G401.6 (cell line): ENCODE measurements around the gene PLD1.
"Not testable (repeated sequence)": the region's sequence is repeated elsewhere in the genome, so short reads cannot be mapped to it uniquely, and the experiment has no call there.

ENCODE experiments used
- FAIRE-seq: peaks from 2 replicates; lab custom pipeline; 2012; peaks lifted over from hg19 to GRCh38; lab: Jason Lieb, UNC

PLD1 gene

DNA sequence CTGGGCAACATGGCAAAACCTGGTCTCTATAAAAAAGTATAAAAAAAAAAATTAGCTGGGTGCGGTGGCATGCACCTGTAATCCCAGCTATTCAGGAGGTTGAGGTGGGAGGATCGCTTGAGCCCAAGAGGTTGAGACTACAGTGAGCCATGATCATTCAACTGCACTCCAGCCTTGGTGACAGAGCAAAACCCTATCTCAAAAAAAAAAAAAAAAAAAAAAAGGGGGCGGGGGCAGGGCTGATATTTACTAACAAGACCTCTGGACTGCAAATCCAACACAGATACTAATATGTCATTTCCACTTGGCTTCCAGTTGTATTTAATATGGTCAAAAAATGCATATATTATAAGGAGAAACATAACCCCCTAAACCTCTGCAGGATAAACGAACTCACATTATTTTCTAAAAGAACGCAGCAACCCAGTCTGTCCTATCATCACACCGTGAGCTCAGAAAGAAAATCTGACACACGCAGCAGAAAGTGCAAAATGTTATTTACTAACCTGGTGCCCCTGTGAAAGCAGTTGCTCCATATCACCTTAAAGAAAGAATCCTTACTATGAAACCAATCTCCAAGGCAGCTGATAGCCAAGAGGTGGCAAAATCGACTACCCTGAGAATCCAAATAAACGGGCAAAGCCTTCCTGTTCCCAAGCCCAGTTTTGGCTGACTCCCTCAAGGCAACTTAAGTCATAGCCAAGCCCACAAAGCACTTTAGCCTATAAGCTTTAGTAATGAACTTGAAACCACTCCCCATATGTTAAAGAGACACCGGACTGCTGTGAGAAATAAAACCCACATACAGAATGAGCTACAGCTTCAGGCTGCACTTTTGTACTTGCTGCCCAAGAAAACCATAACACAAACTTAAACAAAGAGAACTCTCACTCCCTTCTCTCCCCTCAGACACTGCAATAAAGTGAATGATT, 39.3 kb downstream of the PLD1 start:
- peak; percentile 88 for FAIRE-seq

GRCh38 chr3:171769461-171769860, 40.8 kb downstream of the PLD1 start:
- FAIRE-seq = no peak

DNA sequence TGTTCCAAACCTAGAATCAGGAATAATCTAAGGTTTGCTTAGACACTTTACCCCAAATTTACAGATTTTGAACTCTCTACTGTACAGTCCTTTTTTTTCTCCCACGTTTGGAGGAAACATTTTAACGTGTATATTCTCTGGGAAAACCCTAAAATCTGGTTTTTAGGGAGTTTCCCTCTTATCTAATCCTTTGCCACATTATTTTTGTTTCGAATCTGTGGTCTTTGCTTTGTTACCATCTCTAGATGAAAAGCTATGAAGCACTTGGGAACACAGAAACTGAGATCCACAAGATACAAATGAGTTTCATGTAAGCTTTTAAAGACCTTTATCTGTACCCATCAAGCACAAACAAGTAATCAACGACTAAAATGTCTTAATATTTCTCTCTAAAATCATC, 41.3 kb downstream of the PLD1 start:
- FAIRE-seq = no peak

DNA sequence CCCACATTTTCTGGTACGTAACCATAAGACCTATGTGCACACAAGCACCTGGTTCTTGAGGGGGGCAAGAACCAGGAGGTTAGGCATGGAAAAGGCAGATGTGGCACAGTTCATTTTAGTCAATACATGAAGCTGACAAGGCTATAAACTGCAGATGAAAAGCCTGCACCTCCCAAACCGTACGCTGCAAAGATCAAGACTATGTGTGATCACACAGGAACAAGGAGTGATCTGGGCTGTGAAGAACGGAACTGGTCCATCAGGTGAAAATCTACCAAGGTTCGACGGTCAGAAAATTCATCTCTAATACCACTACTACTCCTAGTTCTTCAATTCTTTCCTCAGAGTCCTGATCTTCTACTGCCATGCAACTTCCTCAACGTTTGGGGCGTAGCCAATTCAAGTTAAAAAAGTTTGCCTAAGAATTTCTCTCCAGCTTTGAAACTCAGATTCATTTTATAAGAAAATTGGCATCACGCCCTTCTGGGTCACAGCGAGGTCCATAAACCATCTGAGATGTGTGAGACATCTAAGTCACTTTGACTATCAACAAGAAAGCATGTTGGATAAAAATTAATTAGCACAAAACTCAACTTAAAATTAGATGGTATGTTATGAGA, 41.9 kb downstream of the PLD1 start:
- FAIRE-seq = no peak

DNA sequence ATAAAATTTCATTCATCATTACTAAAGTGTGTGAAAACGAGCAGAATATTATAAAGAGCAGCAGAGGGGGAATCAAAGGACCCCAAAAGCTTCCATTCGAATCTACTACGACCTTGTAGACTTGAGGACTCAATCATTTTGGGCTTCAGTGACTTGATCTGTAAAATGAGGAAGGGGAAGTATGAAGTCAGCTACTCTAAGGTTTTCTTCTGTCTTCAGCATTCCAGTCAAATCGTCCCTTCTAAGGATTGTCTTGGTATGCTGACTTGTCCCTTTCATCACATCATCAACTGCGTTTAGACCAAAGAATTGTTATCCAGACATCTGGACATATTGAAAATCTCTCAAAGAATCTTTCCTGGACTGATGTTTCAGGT, 44.8 kb downstream of the PLD1 start:
- no peak for FAIRE-seq

DNA sequence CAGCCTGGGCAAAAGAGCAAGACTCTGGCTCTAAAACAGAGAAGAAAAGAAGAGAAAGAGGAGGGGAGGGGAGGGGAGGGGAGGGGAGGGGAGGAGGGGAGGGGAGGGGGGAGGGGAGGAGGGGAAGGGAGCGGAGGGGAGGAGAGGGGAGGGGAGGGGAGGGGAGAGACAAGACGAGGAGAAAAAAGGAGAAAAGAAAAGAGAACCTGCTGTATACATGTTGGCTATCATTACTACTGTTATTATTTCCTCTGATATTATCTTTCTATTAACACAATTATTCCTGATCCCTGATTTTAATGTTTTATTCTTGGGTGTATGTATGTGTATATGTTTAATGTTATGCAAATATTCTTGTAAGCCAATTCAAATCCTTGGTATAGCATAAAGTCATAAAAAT, 46.9 kb downstream of the PLD1 start:
- no peak for FAIRE-seq

DNA sequence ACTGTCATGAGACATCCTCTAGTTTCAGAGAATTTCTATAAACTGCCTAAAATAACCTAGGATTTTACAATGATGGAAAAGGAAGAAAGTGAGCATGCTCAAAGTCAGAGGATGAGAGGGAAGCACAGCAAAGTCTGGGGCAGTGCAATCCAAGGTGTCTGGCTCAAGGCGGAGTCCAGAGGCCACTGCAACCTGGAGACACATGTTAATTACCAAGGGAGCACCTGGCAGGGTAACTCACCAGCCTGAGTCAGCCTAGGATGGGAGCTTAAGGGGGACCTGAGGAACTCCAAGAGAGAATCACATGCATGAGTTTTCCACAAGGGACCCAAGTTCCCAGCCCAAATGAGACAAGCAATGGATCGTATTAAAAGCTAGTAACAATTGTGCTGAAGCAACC, 49.8 kb downstream of the PLD1 start:
- FAIRE-seq = no peak

DNA sequence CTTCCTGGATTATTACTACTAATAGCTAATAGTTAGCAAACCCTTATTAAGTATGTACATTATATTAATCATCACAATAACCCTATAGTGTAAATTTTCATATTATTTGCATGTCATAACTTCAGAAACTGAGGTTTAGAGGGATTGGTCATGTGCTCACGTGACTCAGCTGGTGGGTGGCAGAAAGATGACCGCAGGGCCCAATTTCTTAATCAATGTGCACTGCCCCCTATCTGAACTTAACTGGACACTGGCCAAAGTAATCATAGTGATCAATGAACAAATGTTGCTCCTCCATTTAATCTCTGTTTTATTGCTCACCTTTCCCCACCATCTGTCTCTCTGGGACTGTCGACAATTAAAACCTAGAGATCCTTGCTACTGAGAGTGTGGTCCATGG, 52.2 kb downstream of the PLD1 start:
- no peak for FAIRE-seq

DNA sequence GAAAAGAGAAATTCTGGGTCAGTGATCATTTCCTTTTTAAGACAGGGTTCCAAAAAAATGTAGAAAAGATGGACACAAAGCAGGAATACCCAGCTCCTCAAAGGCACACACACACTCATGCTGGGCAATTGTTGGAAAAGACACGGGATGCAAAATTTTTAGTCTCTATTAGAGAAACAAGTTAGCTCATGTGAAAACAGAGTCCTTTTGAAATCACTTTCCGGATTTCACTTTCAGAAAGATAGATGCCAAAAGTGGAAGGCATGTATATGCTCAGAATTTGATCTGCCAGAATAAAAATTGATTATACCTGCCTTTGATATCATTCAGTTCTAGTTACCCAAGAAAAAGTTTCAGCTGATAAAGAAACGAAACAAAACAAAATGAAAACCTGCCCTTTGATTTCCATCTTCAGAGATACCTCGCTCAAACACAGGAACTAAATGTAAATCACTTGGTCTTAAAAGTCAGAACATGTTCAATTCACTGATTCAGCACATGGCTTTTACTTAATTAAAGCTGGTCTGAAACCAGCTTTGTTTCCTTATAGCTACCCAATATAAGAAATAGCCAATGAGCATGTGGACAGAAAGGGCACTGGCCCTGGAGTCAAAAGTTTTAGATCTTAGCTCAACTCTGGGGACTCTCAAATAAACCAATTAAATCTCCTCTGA, 52.8 kb downstream of the PLD1 start:
- FAIRE-seq = no peak

DNA sequence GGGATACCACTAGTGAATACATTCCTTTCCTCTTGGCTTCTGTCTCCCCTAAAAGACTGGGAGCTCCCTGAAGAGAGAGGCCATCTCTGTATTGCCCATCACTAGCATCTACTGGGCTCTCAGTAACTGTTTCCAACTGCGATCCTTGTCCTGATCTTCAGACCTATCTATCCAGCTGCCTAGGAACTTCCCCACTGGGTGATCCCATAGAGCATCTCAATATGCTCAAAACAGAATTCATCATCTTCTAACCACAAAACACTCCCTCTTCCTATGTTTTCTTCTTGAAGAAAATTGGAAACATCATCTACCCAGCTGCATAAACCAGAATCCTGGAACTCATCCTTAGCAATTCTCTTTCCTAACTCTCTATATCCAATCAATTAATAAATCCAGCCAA, 54.6 kb downstream of the PLD1 start:
- FAIRE-seq = no peak

GRCh38 chr3:171755015-171755589, 55.2 kb downstream of the PLD1 start:
- no peak for FAIRE-seq

DNA sequence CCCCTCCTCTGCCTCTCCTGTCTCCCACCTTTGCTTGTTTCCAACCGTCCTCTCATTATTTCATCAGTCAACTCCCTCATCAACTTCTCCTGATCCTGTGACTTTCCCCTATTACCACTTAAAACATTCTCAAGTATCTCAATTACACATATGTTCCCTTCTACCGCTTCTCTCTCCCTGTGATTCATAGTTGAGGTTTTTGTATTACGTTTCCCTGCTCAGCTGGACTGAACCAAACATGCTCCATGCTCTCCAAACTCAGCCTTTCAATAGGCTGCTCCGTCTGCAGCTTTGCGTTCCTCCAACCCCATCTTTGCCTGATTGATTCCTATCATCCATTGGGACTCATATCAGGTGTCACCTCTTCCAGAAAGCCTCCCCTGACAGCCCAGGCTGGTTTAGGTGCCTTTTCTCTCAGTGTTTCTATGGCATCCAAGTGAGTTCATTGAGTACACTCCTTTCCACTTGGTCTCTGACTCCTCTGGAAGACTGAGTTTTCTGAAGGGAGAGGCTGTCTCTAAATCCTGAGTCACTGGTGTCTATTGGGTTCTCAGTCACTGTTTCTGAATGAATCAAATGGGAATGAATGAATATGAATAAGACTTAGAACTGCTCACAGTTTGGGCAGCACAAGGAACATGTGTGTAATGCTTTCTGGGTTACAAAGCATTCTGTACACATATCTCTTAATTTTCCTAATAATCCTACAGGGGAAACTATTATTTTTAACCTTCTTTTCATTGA, 56.4 kb downstream of the PLD1 start:
- no peak for FAIRE-seq

DNA sequence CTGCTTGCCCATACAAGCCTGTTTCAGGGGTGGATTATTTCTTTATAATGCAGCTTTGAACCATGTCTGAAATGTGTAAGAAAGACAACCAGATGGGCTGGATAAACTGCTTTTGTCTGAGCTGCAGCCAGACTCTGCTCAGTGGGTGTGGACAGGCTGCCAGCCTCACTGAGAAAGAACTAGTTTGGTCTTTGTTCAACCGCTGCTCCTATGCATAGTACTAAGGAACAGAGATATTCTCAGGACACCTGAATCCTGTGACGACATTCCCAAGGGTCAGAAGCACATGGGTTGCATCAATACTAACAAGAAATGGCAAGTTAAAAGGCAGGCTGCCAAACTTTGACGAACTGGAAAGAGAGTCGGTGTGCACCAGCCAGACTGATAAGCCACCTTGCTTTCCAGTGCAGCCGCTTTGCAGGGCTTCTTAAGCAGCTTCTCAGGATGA, 57.2 kb downstream of the PLD1 start:
- no peak for FAIRE-seq

DNA sequence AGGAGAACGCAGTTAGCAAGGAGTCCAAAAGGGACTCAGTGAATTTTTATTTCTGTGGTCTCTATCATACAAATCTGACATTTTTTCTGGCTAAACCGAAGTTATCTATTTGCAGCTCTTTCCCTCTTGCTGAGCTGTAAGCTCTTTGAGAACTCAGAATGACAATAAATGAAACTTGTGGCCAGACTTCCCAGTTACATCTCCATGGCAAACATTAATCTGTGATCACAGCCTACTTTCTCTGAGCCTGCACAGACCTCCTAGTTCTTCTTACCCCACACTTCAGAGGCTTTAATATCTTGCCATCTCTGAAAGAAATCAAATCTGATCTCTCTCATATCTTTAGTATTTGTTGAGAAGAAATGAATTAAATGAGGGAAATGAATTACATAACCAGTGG, 58.0 kb downstream of the PLD1 start:
- FAIRE-seq = no peak

DNA sequence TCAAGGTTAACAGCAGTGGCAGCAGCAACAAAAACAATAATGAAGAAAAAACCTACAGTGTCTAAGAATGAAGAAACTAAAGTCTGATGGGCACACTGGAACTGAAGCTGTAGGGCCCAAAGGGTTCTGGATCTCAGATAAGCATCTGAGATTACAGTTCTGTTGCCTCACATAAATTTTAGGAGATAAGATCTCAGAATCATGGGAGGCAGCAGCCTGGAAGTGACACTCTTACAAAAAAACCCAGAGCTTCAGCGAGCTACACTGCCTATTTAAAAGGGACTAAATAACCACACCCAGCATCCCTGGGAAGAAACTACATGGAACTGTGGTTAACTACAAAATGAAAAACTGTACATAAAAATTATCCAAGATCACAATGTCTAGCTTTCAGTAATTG, 61.2 kb downstream of the PLD1 start:
- no peak for FAIRE-seq

DNA sequence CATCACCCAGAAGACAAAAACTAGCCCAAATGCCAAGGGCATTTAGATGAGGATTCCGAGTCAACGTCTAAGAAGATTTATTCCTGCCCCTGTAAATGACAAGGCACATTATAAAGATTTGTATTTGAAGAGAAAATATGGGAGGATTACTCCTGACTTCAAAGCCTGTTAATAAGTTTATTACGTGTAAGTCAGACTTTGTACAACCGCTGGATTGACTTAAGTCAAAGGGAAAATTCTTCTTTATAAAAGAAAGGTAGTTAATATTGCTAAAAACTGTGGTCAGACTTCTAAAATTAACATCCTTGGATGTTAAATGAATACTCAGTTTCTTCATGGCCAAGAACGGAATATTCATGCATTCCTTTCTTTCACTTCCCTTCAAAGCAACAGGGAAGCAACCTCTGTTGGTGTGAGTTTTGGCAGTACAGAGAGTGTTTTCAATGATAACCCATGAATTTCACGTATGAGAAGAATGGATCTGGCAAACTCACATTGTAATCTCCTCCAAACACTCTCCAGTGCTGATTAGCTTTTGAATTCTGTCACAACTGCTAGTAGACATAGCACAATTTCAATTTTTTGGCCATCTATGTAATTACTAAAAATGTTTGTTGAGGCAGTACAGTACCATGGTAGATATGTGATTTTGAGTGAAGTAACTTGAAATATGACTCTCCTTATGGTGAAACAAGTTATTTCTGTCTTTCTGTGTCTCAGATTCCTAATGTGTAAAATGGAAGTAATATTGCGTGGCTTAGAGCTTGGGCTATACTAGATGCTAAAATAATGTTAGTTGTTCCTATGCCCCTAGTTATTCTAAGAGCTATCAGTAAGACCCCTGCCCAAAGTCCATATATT, 62.0 kb downstream of the PLD1 start:
- FAIRE-seq = no peak

- no peak for FAIRE-seq
These were observed 62.9 kb downstream of the PLD1 start for GRCh38 chr3:171747223-171747920.

DNA sequence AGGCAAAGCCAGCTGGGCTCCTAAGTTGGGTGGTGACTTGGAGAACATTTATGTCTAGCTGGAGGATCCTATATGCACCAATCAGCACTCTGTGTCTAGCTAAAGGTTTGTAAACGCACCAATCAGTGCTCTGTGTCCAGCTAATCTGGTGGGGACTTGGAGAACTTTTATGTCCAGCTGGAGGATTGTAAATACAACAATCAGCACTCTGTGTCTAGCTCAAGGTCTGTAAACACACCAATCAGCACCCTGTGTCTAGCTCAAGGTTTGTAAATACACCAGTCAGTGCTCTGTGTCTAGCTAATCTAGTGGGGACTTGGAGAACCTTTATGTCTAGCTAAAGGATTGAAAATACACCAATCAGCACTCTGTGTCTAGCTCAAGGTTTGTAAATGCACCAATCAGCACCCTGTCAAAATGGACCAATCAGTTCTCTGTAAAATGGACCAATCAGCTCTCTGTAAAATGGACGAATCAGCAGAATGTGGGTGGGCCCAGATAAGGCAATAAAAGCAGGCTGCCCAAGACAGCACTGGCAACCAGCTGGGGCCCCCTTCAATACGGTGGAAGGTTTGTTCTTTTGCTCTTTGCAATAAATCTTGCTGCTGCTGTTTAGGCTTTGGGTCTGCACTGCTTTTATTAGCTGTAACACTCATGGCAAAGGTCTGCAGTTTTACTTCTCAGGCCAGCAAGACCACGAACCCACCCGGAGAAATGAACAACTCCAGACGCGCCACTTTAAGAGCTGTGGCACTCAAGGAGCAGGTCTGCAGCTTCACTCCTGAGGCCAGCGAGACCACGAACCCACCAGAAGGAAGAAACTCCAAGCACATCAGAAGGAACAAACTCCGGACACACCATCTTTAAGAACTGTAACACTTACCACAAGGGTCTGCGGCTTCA, 63.7 kb downstream of the PLD1 start:
- FAIRE-seq = not testable (repeated sequence)

- FAIRE-seq = no peak
These were observed 64.5 kb downstream of the PLD1 start for GRCh38 chr3:171745577-171746319.
